H1 (cell line): ENCODE results near the gene KRTAP10-3. TPM values are rescaled to one million over a fixed set of nuclear protein-coding genes. Genes with fewer than 3 reads are reported as not detected.

Source experiments
- CEBPB ChIP-seq: IDR thresholded peaks from 2 replicates; pipeline ENCODE4 v1.6.1; 2012; ENCODE audit warnings: low read depth, low read length
- CHD7 ChIP-seq: fragments of 300-600 bp; sonication (generic); IDR thresholded peaks from 2 replicates; pipeline ENCODE4 v1.7.1; 2012; ENCODE audit warnings: low read length, moderate library complexity, mild to moderate bottlenecking, inconsistent platforms; ENCODE audit not compliant: insufficient replicate concordance
- EGR1 ChIP-seq: IDR thresholded peaks from 2 replicates; pipeline ENCODE4 v1.6.1; 2011; ENCODE audit warnings: low read depth, low read length, borderline replicate concordance
- JUND ChIP-seq: IDR thresholded peaks from 2 replicates; pipeline ENCODE4 v1.6.1; 2011; ENCODE audit warnings: mild to moderate bottlenecking, improper control_type of control experiment, low read length
- KDM1A ChIP-seq: fragments of 200-600, 300-600 bp; sonication (generic); IDR thresholded peaks from 2 replicates; pipeline ENCODE4 v1.7.1; 2016; ENCODE audit warnings: mild to moderate bottlenecking, low read length, borderline replicate concordance
- POLR2A ChIP-seq, 2 experiments: IDR thresholded peaks; 1 replicate in 1 of 2; 2 replicates in 1 of 2; pipeline ENCODE4 v1.6.1; 2011; ENCODE audit warnings: low read depth in 2 of 2, low read length in 2 of 2, mild to moderate bottlenecking in 2 of 2; ENCODE audit errors: control extremely low read depth in 1 of 2
- RAD21 ChIP-seq, 2 experiments: IDR thresholded peaks in 1 of 2; conservative IDR thresholded peaks in 1 of 2; 2 replicates each; pipeline ENCODE4 v1.6.1; 2011; ENCODE audit warnings: low read depth in 2 of 2, low read length in 2 of 2, improper control_type of control experiment in 1 of 2, inconsistent platforms in 1 of 2, mild to moderate bottlenecking in 1 of 2, moderate library complexity in 1 of 2
- SIN3A ChIP-seq, 2 experiments: IDR thresholded peaks in 1 of 2; conservative IDR thresholded peaks in 1 of 2; 2 replicates each; pipeline ENCODE4 v1.6.1; 2011 to 2012; ENCODE audit warnings: low read length in 2 of 2, improper control_type of control experiment in 1 of 2, low read depth in 1 of 2, mild to moderate bottlenecking in 1 of 2
- polyA plus RNA-seq, 7 experiments: library from polyadenylated mRNA; depleted of rRNA in 3 of 7; stranded (reverse) in 5 of 7; unstranded in 2 of 7; fragments of >200 nt in 5 of 7; fragments of 200-250 nt in 2 of 7; gene quantifications; 1 replicate in 5 of 7; 2 replicates in 1 of 7; 4 replicates in 1 of 7; pipeline versions ENCODE4 v1.2.1 to v1.2.3, GENCODE V29; 2011 to 2013; ENCODE audit warnings: missing spikeins in 2 of 7, mixed read lengths in 2 of 7
- total RNA-seq: library from RNA; stranded (reverse); fragmentation: NEBNext Ultra II Directional; extraction: Animal tissue kit (Norgen Biotek cat#: 25700); gene quantifications from 2 replicates; pipeline ENCODE4 v1.2.1, GENCODE V29; 2021

The KRTAP10-3 gene
- total and polyA plus RNA-seq, 2 of the 8 experiments (the other 6 are each of a cell fraction or from before 2014, with no cell fraction given), result not detected

GRCh38 chr21:44606495-44606894 is 47.9 kb upstream of the KRTAP10-3 start (continued):
- no peak for TF ChIP-seq RAD21 (IDR thresholded peaks at IDR 0.05 in 1 of 2, conservative IDR thresholded peaks at IDR 0.05 in 1 of 2; ENCODE audit: low read depth in 2 of 2, low read length in 2 of 2)
- no peak for TF ChIP-seq KDM1A
- no peak for TF ChIP-seq SIN3A (conservative IDR thresholded peaks at IDR 0.05 in 1 of 2, IDR thresholded peaks at IDR 0.05 in 1 of 2; ENCODE audit: low read depth in 1 of 2, low read length in 2 of 2)
- TF ChIP-seq EGR1, result no peak
- no peak for TF ChIP-seq JUND
- TF ChIP-seq POLR2A (IDR thresholded peaks at IDR 0.05; ENCODE audit: control extremely low read depth in 1 of 2, low read depth in 2 of 2, low read length in 2 of 2), result no peak
- no peak for TF ChIP-seq CEBPB
- TF ChIP-seq CHD7, result no peak
